ENCODE data around the gene USP3. TPM values are rescaled to one million over a fixed set of nuclear protein-coding genes. Genes with fewer than 3 reads are reported as not detected.
A peak's percentile ranks its signal among the peaks of the same experiment; 100 is the strongest.

Gene USP3
- total and polyA plus RNA-seq, 2 of the 13 experiments (the other 11 are each of a cell fraction or from before 2014, with no cell fraction given): 14.3 to 61.2 TPM

DNA sequence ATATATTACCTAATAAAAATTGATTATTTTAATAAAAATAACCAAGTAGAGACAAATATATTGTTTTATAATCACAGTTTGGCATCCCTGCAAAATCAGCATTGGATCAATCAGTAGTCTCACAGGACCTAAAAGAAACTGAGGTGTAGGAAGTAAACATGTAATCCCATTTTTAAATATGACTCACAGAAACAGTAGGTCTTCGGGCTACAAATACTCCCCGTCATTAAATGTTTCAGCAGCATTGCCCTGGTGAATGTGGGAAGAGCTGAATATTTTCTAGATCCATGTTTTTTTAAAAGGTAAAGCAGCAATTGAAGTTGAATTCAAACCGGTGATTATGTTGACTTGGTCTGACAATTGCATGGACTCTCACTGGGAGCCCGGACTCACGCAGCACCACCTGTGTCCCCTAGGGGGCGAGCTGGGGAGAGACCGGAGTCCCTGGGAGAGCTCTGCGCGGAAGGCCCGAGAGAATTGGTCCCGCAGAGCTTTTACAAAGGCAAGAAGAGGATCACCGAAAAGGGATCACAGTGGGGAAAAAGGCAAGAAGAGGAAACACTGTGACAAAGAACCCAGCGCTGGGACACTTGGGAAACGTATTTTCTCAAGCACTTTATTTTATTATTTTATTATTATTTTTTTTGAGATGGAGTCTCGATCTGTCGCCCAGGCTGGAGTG is 17.2 kb upstream of the USP3 start (continued):
- 0 out of 2 replicates have a peak, but pooled peaks have one; percentile 35 for TF ChIP-seq ZNF263 (CRISPR knock-in tag; IDR thresholded peaks at IDR 0.05)
- no peak for TF ChIP-seq ZNF737 (CRISPR knock-in tag; IDR thresholded peaks at IDR 0.05; ENCODE audit: borderline replicate concordance)
- TF ChIP-seq PITX1 (CRISPR knock-in tag; IDR thresholded peaks at IDR 0.05): no peak
- TF ChIP-seq TP53 (CRISPR knock-in tag; conservative IDR thresholded peaks at IDR 0.05): no peak; the same call in 1 of the 2 replicates
- peak; percentile 59; the same call in 1 of the 2 replicates for TF ChIP-seq SAP130 (CRISPR knock-in tag; IDR thresholded peaks at IDR 0.05; ENCODE audit: low read depth)
- no peak for TF ChIP-seq TCF7 (IDR thresholded peaks at IDR 0.05; ENCODE audit: low read depth)
- no peak for TF ChIP-seq ZNF329 (CRISPR knock-in tag; IDR thresholded peaks at IDR 0.05; ENCODE audit: low read depth)
- TF ChIP-seq, protein P1, sequence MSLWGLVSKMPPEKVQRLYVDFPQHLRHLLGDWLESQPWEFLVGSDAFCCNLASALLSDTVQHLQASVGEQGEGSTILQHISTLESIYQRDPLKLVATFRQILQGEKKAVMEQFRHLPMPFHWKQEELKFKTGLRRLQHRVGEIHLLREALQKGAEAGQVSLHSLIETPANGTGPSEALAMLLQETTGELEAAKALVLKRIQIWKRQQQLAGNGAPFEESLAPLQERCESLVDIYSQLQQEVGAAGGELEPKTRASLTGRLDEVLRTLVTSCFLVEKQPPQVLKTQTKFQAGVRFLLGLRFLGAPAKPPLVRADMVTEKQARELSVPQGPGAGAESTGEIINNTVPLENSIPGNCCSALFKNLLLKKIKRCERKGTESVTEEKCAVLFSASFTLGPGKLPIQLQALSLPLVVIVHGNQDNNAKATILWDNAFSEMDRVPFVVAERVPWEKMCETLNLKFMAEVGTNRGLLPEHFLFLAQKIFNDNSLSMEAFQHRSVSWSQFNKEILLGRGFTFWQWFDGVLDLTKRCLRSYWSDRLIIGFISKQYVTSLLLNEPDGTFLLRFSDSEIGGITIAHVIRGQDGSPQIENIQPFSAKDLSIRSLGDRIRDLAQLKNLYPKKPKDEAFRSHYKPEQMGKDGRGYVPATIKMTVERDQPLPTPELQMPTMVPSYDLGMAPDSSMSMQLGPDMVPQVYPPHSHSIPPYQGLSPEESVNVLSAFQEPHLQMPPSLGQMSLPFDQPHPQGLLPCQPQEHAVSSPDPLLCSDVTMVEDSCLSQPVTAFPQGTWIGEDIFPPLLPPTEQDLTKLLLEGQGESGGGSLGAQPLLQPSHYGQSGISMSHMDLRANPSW (CRISPR knock-in tag; IDR thresholded peaks at IDR 0.05; ENCODE audit: borderline replicate concordance): no peak
- TF ChIP-seq, protein P2, sequence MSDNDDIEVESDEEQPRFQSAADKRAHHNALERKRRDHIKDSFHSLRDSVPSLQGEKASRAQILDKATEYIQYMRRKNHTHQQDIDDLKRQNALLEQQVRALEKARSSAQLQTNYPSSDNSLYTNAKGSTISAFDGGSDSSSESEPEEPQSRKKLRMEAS (IDR thresholded peaks at IDR 0.05): no peak
- no peak; the same call in 1 of the 2 replicates for TF ChIP-seq YEATS2 (CRISPR knock-in tag; IDR thresholded peaks at IDR 0.05; ENCODE audit: borderline replicate concordance)
- no peak for TF ChIP-seq TBX2 (CRISPR knock-in tag; IDR thresholded peaks at IDR 0.05; ENCODE audit: borderline replicate concordance)
- TF ChIP-seq LCORL (IDR thresholded peaks at IDR 0.05): no peak
- no peak for TF ChIP-seq LCORL (CRISPR knock-in tag; IDR thresholded peaks at IDR 0.05)
- TF ChIP-seq CEBPG (CRISPR knock-in tag; IDR thresholded peaks at IDR 0.05): no peak; the same call in 1 of the 2 replicates
- TF ChIP-seq CBFB (CRISPR knock-in tag; IDR thresholded peaks at IDR 0.05): no peak
- TF ChIP-seq ZNF274 (CRISPR knock-in tag; IDR thresholded peaks at IDR 0.05): no peak
- TF ChIP-seq, protein P3, sequence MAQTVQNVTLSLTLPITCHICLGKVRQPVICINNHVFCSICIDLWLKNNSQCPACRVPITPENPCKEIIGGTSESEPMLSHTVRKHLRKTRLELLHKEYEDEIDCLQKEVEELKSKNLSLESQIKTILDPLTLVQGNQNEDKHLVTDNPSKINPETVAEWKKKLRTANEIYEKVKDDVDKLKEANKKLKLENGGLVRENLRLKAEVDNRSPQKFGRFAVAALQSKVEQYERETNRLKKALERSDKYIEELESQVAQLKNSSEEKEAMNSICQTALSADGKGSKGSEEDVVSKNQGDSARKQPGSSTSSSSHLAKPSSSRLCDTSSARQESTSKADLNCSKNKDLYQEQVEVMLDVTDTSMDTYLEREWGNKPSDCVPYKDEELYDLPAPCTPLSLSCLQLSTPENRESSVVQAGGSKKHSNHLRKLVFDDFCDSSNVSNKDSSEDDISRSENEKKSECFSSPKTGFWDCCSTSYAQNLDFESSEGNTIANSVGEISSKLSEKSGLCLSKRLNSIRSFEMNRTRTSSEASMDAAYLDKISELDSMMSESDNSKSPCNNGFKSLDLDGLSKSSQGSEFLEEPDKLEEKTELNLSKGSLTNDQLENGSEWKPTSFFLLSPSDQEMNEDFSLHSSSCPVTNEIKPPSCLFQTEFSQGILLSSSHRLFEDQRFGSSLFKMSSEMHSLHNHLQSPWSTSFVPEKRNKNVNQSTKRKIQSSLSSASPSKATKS (CRISPR knock-in tag; IDR thresholded peaks at IDR 0.05): no peak
- TF ChIP-seq SP2 (CRISPR knock-in tag; IDR thresholded peaks at IDR 0.05): no peak
- TF ChIP-seq ATF7-NPFF (CRISPR knock-in tag; IDR thresholded peaks at IDR 0.05; ENCODE audit: low read depth): no peak
- no peak for TF ChIP-seq AGO1 (IDR thresholded peaks at IDR 0.05; ENCODE audit: low read depth, low read length, poor library complexity, severe bottlenecking)
- TF ChIP-seq MXI1 (IDR thresholded peaks at IDR 0.05; ENCODE audit: borderline replicate concordance, low read depth, low read length): no peak
- TF ChIP-seq ZNF547 (CRISPR knock-in tag; IDR thresholded peaks at IDR 0.05): no peak
- 0 out of 2 replicates have a peak, but pooled peaks have one; percentile 29 for TF ChIP-seq POGZ (CRISPR knock-in tag; IDR thresholded peaks at IDR 0.05)
- TF ChIP-seq MYC (CRISPR knock-in tag; IDR thresholded peaks at IDR 0.05; ENCODE audit: borderline replicate concordance): peak; percentile 42; the same call in 1 of the 2 replicates
- TF ChIP-seq PHF20 (CRISPR knock-in tag; IDR thresholded peaks at IDR 0.05): 0 out of 2 replicates have a peak, but pooled peaks have one; percentile 31
- TF ChIP-seq ZNF761 (CRISPR knock-in tag; conservative IDR thresholded peaks at IDR 0.05): no peak
- no peak for TF ChIP-seq SNRNP70 (IDR thresholded peaks at IDR 0.05; ENCODE audit: low read depth, low read length)
- no peak for TF ChIP-seq ZC3H4 (CRISPR knock-in tag; IDR thresholded peaks at IDR 0.05; ENCODE audit: borderline replicate concordance)

All from HepG2 (cell line).